ENCODE measurements around the gene RBP4.
A peak's percentile ranks its signal among the peaks of the same experiment; 100 is the strongest.
"Not testable (repeated sequence)": the region's sequence is repeated elsewhere in the genome, so short reads cannot be mapped to it uniquely, and the experiment has no call there.

Gene RBP4

GRCh38 chr10:93565446-93565845 is 35.6 kb downstream of the RBP4 start:
- no peak for DNase-seq

- no peak for DNase-seq
These were observed 40.5 kb downstream of the RBP4 start for GRCh38 chr10:93560541-93560940.

- no peak for DNase-seq
These were observed 41.5 kb downstream of the RBP4 start for GRCh38 chr10:93559490-93559889.

- DNase-seq, result peak; percentile 42
These were observed 46.1 kb downstream of the RBP4 start for GRCh38 chr10:93554760-93555432.

- DNase-seq, result no peak
These were observed 46.7 kb downstream of the RBP4 start for GRCh38 chr10:93554316-93554663.

- DNase-seq, result no peak
These were observed 47.3 kb downstream of the RBP4 start for GRCh38 chr10:93553482-93554315.

- DNase-seq, result no peak
These were observed 48.3 kb downstream of the RBP4 start for GRCh38 chr10:93552780-93553179.

- DNase-seq, result no peak
These were observed 50.4 kb downstream of the RBP4 start for GRCh38 chr10:93550606-93551005.

- no peak for DNase-seq
These were observed 52.5 kb downstream of the RBP4 start for GRCh38 chr10:93548376-93549071.

GRCh38 chr10:93547522-93547921 is 53.5 kb downstream of the RBP4 start:
- no peak for DNase-seq

GRCh38 chr10:93546995-93547394 is 54.0 kb downstream of the RBP4 start:
- not testable (repeated sequence) for DNase-seq

- peak; percentile 25 for DNase-seq
These were observed 58.7 kb downstream of the RBP4 start for GRCh38 chr10:93542358-93542791.
